ENCODE measurements around the gene CLCN3. TPM values are rescaled to one million over a fixed set of nuclear protein-coding genes. Genes with fewer than 3 reads are reported as not detected.
A peak's percentile ranks its signal among the peaks of the same experiment; 100 is the strongest.

The CLCN3 gene
- total RNA-seq, 2 donors from 2014 or later, result 67.2 to 96.4 TPM

GRCh38 chr4:169603312-169603711, 17.1 kb upstream of the CLCN3 start:
- TF ChIP-seq POLR2A (IDR thresholded peaks at IDR 0.05) (no peak), POLR2AphosphoS5 (IDR thresholded peaks at IDR 0.05) (no peak)
- TF ChIP-seq, protein P1, sequence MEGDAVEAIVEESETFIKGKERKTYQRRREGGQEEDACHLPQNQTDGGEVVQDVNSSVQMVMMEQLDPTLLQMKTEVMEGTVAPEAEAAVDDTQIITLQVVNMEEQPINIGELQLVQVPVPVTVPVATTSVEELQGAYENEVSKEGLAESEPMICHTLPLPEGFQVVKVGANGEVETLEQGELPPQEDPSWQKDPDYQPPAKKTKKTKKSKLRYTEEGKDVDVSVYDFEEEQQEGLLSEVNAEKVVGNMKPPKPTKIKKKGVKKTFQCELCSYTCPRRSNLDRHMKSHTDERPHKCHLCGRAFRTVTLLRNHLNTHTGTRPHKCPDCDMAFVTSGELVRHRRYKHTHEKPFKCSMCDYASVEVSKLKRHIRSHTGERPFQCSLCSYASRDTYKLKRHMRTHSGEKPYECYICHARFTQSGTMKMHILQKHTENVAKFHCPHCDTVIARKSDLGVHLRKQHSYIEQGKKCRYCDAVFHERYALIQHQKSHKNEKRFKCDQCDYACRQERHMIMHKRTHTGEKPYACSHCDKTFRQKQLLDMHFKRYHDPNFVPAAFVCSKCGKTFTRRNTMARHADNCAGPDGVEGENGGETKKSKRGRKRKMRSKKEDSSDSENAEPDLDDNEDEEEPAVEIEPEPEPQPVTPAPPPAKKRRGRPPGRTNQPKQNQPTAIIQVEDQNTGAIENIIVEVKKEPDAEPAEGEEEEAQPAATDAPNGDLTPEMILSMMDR (IDR thresholded peaks at IDR 0.05), result no peak
- DNase-seq (ENCODE audit: low spot score), result no peak
- intact Hi-C loops (cut with DNase I), result no loop called here
- 90% methylated on average over 2 of the region's 2 CpGs for WGBS
- no peak overlapping the region for H3K4me3 ChIP-seq
- H3K36me3 ChIP-seq, result no peaks in the 10 kb centered on the region
- no peaks in the 10 kb centered on the region for H3K9me3 ChIP-seq
- no peak overlapping the region for H3K27ac ChIP-seq
- H3K4me1 ChIP-seq (replicated peaks), result no peaks in the 10 kb centered on the region
- H3K27me3 ChIP-seq (replicated peaks; ENCODE audit: insufficient read depth), result no peaks in the 10 kb centered on the region

DNA sequence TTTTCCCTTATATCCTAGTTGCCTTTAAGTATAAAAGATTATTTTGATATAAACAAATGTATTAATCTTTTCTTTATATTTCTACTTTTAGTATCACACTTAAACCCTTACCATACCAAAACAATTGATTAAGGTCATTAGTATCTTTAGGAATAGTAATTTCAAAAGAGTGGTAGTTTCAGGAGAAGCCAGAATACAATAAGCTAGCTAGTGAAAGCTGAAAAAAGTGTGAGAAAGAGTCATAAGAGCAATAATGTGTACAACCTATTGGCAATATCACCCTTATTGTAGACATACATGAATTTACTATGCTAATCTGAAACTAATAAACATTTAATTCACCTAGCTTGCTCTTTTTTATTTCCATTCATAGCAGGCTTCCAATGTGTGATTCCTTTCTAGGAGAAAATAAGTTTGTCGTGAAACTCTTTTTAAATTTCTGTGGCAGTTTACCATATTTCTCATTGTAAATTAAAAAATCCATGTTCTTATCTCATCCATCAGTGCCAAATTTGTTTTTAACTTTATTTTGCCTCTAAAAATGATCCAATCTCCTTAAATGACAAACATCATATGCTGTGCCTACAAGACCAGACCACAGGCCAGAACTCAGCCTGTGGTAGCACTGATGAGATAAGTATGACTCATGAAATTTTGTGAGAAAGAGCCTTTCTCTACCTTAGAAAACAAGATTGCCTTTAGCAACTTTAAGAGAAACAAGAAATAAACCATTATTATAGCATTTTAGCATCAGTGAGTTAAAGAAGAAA, 16.1 kb upstream of the CLCN3 start:
- Histone ChIP-seq H3K4me1 (replicated peaks) (no peaks in the 10 kb centered on the region), H3K36me3 (no peaks in the 10 kb centered on the region), H3K4me3 (no peak overlapping the region), H3K9me3 (no peaks in the 10 kb centered on the region), H3K27me3 (replicated peaks; ENCODE audit: insufficient read depth) (no peaks in the 10 kb centered on the region), H3K27ac (no peak overlapping the region)
- intact Hi-C loops (cut with DNase I), result no loop called here
- TF ChIP-seq POLR2AphosphoS5 (IDR thresholded peaks at IDR 0.05) (no peak), POLR2A (IDR thresholded peaks at IDR 0.05) (no peak)
- TF ChIP-seq, protein P1 (IDR thresholded peaks at IDR 0.05), result no peak
- no peak for DNase-seq (ENCODE audit: low spot score)
- 27% methylated on average over 1 of the region's 1 CpG for WGBS

GRCh38 chr4:169604903-169605331, 15.5 kb upstream of the CLCN3 start:
- Histone ChIP-seq H3K27me3 (replicated peaks; ENCODE audit: insufficient read depth) (no peaks in the 10 kb centered on the region), H3K36me3 (no peaks in the 10 kb centered on the region), H3K4me1 (replicated peaks) (no peaks in the 10 kb centered on the region), H3K4me3 (no peak overlapping the region), H3K27ac (no peak overlapping the region), H3K9me3 (no peaks in the 10 kb centered on the region)
- TF ChIP-seq POLR2A (IDR thresholded peaks at IDR 0.05), result no peak
- no peak for TF ChIP-seq POLR2AphosphoS5 (IDR thresholded peaks at IDR 0.05)
- TF ChIP-seq, protein P1 (IDR thresholded peaks at IDR 0.05), result no peak
- 84% methylated on average over 1 of the region's 1 CpG for WGBS
- DNase-seq (ENCODE audit: low spot score), result no peak
- intact Hi-C loops (cut with DNase I), result no loop called here

- intact Hi-C loops (cut with DNase I), result no loop called here
These were observed 9.2 kb upstream of the CLCN3 start for GRCh38 chr4:169611157-169611556.

More at GRCh38 chr4:169611157-169611556, 9.2 kb upstream of the CLCN3 start:
- peak overlapping the region in 1 of 2 donors; percentile 80 for H3K4me3 ChIP-seq
- no peak for DNase-seq (ENCODE audit: low spot score)
- H3K4me1 ChIP-seq (replicated peaks), result no peaks in the 10 kb centered on the region
- WGBS, result 14% methylated on average over 4 of the region's 4 CpGs
- H3K36me3 ChIP-seq, result no peaks in the 10 kb centered on the region
- no peaks in the 10 kb centered on the region for H3K9me3 ChIP-seq
- H3K27me3 ChIP-seq (replicated peaks; ENCODE audit: insufficient read depth), result no peaks in the 10 kb centered on the region
- H3K27ac ChIP-seq, result peak overlapping the region in 1 of 2 donors; percentile 95
- TF ChIP-seq POLR2AphosphoS5 (IDR thresholded peaks at IDR 0.05) (no peak), POLR2A (IDR thresholded peaks at IDR 0.05) (no peak)
- TF ChIP-seq, protein P1 (IDR thresholded peaks at IDR 0.05), result no peak
